Neuronal stem cell (in vitro differentiated cells): ENCODE measurements around the gene TRIM38.

ENCODE experiments used
- DNase-seq: peaks from one replicate; pipeline ENCODE4 v3.0.0-alpha.2; 2013; ENCODE audit warnings: low spot score
- H2AFZ ChIP-seq: one replicate; pipeline ENCODE4 v1.6.1; 2013; ENCODE audit warnings: mild to moderate bottlenecking, low read length, inconsistent platforms
- H2AK5ac ChIP-seq: 2 replicates; pipeline ENCODE4 v1.6.1; 2013; ENCODE audit warnings: low read depth, mild to moderate bottlenecking, inconsistent platforms, low read length, moderate library complexity, mixed read lengths
- H2BK120ac ChIP-seq: 2 replicates; pipeline ENCODE4 v1.6.1; 2013; ENCODE audit warnings: low read depth, mild to moderate bottlenecking, inconsistent platforms, low read length, moderate library complexity, mixed read lengths
- H2BK12ac ChIP-seq: one replicate; pipeline ENCODE4 v1.6.1; 2013; ENCODE audit warnings: low read length, inconsistent platforms
- H2BK15ac ChIP-seq: 2 replicates; pipeline ENCODE4 v1.6.1; 2013; ENCODE audit warnings: mild to moderate bottlenecking, low read length, inconsistent platforms, mixed read lengths
- H2BK5ac ChIP-seq: one replicate; pipeline ENCODE4 v1.6.1; 2013; ENCODE audit warnings: inconsistent platforms, mild to moderate bottlenecking, low read length, moderate library complexity
- H3K14ac ChIP-seq: one replicate; pipeline ENCODE4 v1.6.1; 2013; ENCODE audit warnings: low read length, inconsistent platforms
- H3K18ac ChIP-seq: 2 replicates; pipeline ENCODE4 v1.6.1; 2013; ENCODE audit warnings: low read length, inconsistent platforms
- H3K23ac ChIP-seq: 2 replicates; pipeline ENCODE4 v1.6.1; 2013; ENCODE audit warnings: low read depth, mild to moderate bottlenecking, mixed read lengths, low read length, inconsistent platforms; ENCODE audit not compliant: poor library complexity
- H3K27ac ChIP-seq: replicated peaks from 3 replicates; pipeline ENCODE4 v1.5.1; 2013; ENCODE audit warnings: low read length, inconsistent platforms
- H3K27me3 ChIP-seq, 3 experiments: 2 replicates each; pipeline ENCODE4 v1.6.1; 2013; ENCODE audit warnings: low read length in 3 of 3, mild to moderate bottlenecking in 2 of 3, inconsistent platforms in 1 of 3, low read depth in 1 of 3, mixed read lengths in 1 of 3, moderate library complexity in 1 of 3; ENCODE audit not compliant: control insufficient read depth in 3 of 3, insufficient read depth in 3 of 3
- H3K36me3 ChIP-seq, 2 donors: replicated peaks in 1 of 2; 2 replicates each; pipeline ENCODE4 v1.6.1; 2013; ENCODE audit warnings: low read length in 2 of 2; ENCODE audit not compliant: control insufficient read depth in 2 of 2, insufficient read depth in 2 of 2
- H3K4ac ChIP-seq: 2 replicates; pipeline ENCODE4 v1.6.1; 2013; ENCODE audit warnings: inconsistent platforms, mild to moderate bottlenecking, low read length, moderate library complexity
- H3K4me1 ChIP-seq, 2 donors: 1 replicate in 1 of 2; 2 replicates in 1 of 2; pipeline ENCODE4 v1.6.1; 2013; ENCODE audit warnings: low read length in 2 of 2, low read depth in 1 of 2; ENCODE audit not compliant: control insufficient read depth in 2 of 2, insufficient read depth in 1 of 2
- H3K4me2 ChIP-seq: one replicate; pipeline ENCODE4 v1.6.1; 2013; ENCODE audit warnings: mild to moderate bottlenecking, low read length, inconsistent platforms; ENCODE audit not compliant: insufficient read depth, poor library complexity, severe bottlenecking
- H3K4me3 ChIP-seq, 2 donors: 2 replicates each; pipeline ENCODE4 v1.5.1; 2013; ENCODE audit warnings: low read length in 2 of 2, mild to moderate bottlenecking in 2 of 2, inconsistent platforms in 1 of 2, moderate library complexity in 1 of 2
- H3K79me1 ChIP-seq: one replicate; pipeline ENCODE4 v1.6.1; 2013; ENCODE audit warnings: low read depth, mild to moderate bottlenecking, inconsistent platforms, low read length, moderate library complexity
- H3K9ac ChIP-seq: one replicate; pipeline ENCODE4 v1.6.1; 2013; ENCODE audit warnings: mild to moderate bottlenecking, low read depth, low read length, inconsistent platforms; ENCODE audit not compliant: poor library complexity
- H3K9me3 ChIP-seq, 2 donors: replicated peaks in 1 of 2; 2 replicates each; pipeline versions ENCODE3 to v1.6.1; 2013; ENCODE audit warnings: low read length in 2 of 2, mild to moderate bottlenecking in 2 of 2, inconsistent platforms in 1 of 2, low read depth in 1 of 2, mixed read lengths in 1 of 2, moderate library complexity in 1 of 2; ENCODE audit not compliant: control insufficient read depth in 2 of 2, insufficient read depth in 1 of 2
- H4K8ac ChIP-seq: one replicate; pipeline ENCODE4 v1.6.1; 2013; ENCODE audit warnings: low read depth, mild to moderate bottlenecking, inconsistent platforms, low read length, moderate library complexity
- H4K91ac ChIP-seq: one replicate; pipeline ENCODE4 v1.6.1; 2013; ENCODE audit warnings: low read length, low read depth, mild to moderate bottlenecking, inconsistent platforms; ENCODE audit not compliant: poor library complexity
- WGBS, 2 donors: extraction: QIAGEN DNeasy Blood & Tissue Kit; methylation state at CpG; one replicate each; pipeline ENCODE4 v1.1.7; 2013; ENCODE audit warnings: missing lambda C conversion rate in 2 of 2, mixed read lengths in 1 of 2; ENCODE audit not compliant: insufficient read length in 2 of 2, insufficient replicate concordance in 1 of 2; ENCODE audit errors: extremely low coverage in 2 of 2; 5-methylcytosine and 5-hydroxymethylcytosine counted together

TRIM38 gene

GRCh38 chr6:25973923-25974555, 11.4 kb downstream of the TRIM38 start:
- Histone ChIP-seq H3K27me3 (no peaks in the 10 kb centered on the region), H3K9ac (no peak overlapping the region), H2BK120ac (no peak overlapping the region), H3K4me3 (no peak overlapping the region), H3K36me3 (no peaks in the 10 kb centered on the region), H3K4me1 (peaks cover 0 to 3% of the 10 kb centered on the region in 2 donors), H3K18ac (no peak overlapping the region), H3K23ac (no peak overlapping the region), H3K4ac (no peak overlapping the region), H4K8ac (no peak overlapping the region), H2BK5ac (no peak overlapping the region), H2AFZ (no peak overlapping the region), H3K9me3 (no peaks in the 10 kb centered on the region), H3K27ac (no peak overlapping the region), H2BK15ac (no peak overlapping the region), H2BK12ac (no peak overlapping the region), H2AK5ac (no peak overlapping the region), H3K79me1 (no peaks in the 10 kb centered on the region), H4K91ac (no peak overlapping the region), H3K4me2 (no peak overlapping the region), H3K14ac (no peak overlapping the region)
- no peak for DNase-seq
- no CpG with 5 or more reads among the region's 2 CpGs for WGBS, 2 donors

DNA sequence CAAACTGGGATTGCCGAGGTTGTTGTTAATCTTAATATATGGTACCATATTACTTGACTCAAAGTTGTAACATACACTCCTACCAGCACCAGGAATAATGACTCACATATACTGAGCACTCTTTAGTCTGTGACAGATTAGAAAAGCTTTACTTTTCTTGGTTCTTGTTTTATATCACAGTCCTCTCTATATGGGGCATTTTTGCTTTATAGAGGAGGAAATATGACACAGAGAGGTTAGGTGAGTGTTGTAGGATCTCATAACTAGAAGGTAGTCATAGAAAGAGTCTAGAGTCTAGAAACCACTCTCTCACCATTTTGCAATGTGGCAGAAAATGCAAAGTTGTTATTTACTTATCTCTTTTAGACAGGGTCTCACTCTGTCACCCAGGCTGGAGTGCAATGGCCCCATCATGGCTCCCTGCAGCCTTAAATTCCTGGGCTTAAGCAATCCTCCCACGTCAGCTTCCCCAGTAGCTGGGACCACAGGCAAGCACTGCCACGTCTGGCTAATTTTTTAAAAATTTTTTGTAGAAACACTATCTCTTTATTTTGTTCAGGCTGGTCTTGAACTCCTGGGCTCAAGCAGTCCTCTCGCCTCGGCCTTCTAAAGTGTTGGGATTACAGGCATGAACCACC, 13.4 kb downstream of the TRIM38 start:
- H3K4me2 ChIP-seq, result no peak overlapping the region
- no peaks in the 10 kb centered on the region for H3K79me1 ChIP-seq
- H3K9ac ChIP-seq, result no peak overlapping the region
- H2AFZ ChIP-seq, result no peak overlapping the region
- H3K18ac ChIP-seq, result no peak overlapping the region
- H3K27me3 ChIP-seq, result no peaks in the 10 kb centered on the region
- no peak overlapping the region for H4K91ac ChIP-seq
- no peak overlapping the region for H3K14ac ChIP-seq
- DNase-seq, result no peak
- no peak overlapping the region for H2BK15ac ChIP-seq
- H3K9me3 ChIP-seq, result no peaks in the 10 kb centered on the region
- no peak overlapping the region for H2BK5ac ChIP-seq
- no peak overlapping the region for H3K4ac ChIP-seq
- H3K36me3 ChIP-seq, result no peaks in the 10 kb centered on the region
- no peak overlapping the region for H4K8ac ChIP-seq
- peaks cover under 1 to 2% of the 10 kb centered on the region in 2 donors for H3K4me1 ChIP-seq
- H3K4me3 ChIP-seq, result no peak overlapping the region
- H2AK5ac ChIP-seq, result no peak overlapping the region
- no peak overlapping the region for H2BK120ac ChIP-seq
- H2BK12ac ChIP-seq, result no peak overlapping the region
- H3K27ac ChIP-seq, result no peak overlapping the region
- H3K23ac ChIP-seq, result no peak overlapping the region
- WGBS, 2 donors, result no CpG with 5 or more reads among the region's 5 CpGs

DNA sequence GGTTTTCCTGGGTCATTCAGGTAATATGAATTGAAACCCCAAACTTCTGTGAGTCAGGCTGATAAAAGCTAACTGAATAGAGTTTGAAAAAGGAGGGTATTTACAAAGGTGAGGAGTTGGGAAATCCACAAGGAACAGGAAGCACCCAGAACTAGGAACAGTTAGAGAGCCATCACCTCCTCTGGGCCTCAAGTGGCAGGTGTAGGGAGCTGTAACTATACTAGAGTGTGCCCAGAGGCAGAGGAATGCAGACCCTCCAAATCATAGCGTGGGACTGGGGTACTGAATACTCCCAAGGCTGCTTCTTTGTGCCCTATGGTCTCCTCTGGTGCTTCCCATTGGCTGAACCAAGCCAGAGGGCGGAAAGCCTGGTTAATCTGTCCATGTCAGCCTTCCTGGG, 18.3 kb downstream of the TRIM38 start:
- H3K36me3 ChIP-seq, result no peaks in the 10 kb centered on the region
- no peak overlapping the region for H3K4me2 ChIP-seq
- no CpG with 5 or more reads among the region's 2 CpGs for WGBS, 2 donors

DNA sequence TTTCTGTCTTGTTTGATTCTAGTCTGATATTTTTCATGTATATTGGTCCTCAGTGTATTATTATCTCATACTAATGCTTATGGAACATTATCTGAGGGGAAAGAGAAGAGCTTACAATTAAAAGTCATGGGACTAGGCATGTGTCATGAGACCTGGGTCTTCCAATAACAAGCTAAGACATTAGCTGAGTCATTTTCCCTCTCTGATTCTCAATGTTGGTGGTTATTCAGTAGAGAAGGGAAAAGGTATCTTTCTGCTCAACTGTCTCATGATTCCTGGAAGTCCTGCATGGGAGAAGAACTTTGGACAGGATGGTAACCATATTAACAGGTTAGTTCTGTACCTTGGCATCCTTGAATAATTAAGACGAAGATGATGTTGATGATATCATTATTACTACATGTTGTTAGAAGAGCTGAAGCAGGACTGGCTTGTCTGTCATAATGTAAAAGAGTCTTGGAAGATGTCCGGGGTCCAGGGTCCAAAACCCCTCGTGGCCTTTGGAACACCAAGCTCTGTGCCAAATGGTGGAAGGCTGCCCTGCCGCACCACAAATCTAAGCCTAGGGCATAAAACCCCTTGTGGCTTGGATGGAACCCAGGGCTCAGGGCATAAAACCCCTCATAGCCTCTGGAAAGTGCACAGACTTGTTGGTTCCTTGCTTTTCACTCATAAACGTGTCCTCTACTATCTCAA, 19.1 kb downstream of the TRIM38 start:
- WGBS, 2 donors, result no CpG with 5 or more reads among the region's 5 CpGs
- Histone ChIP-seq H3K9ac (no peak overlapping the region), H2BK5ac (no peak overlapping the region), H2BK120ac (no peak overlapping the region), H2AK5ac (no peak overlapping the region), H2BK15ac (no peak overlapping the region), H4K8ac (no peak overlapping the region), H3K27ac (no peak overlapping the region), H4K91ac (no peak overlapping the region), H3K9me3 (no peaks in the 10 kb centered on the region), H3K79me1 (no peaks in the 10 kb centered on the region), H3K14ac (no peak overlapping the region), H3K18ac (no peak overlapping the region), H3K4me1 (peaks cover 0 to 6% of the 10 kb centered on the region in 2 donors), H3K4ac (no peak overlapping the region), H3K27me3 (no peaks in the 10 kb centered on the region), H3K36me3 (no peaks in the 10 kb centered on the region), H3K4me2 (no peak overlapping the region), H2BK12ac (no peak overlapping the region), H2AFZ (no peak overlapping the region), H3K4me3 (no peak overlapping the region), H3K23ac (no peak overlapping the region)
- no peak for DNase-seq

More for the DNA sequence above, 18.3 kb downstream of the TRIM38 start:
- no peak for DNase-seq
- Histone ChIP-seq H2BK12ac (no peak overlapping the region), H2BK15ac (no peak overlapping the region), H3K23ac (no peak overlapping the region), H3K4me3 (no peak overlapping the region), H3K79me1 (no peaks in the 10 kb centered on the region), H3K27ac (no peak overlapping the region), H4K8ac (no peak overlapping the region), H3K9me3 (no peaks in the 10 kb centered on the region), H2BK120ac (no peak overlapping the region), H2AK5ac (no peak overlapping the region), H3K4me1 (peaks cover 0 to 5% of the 10 kb centered on the region in 2 donors), H2BK5ac (no peak overlapping the region), H3K4ac (no peak overlapping the region), H2AFZ (peak overlapping the region; percentile 6), H3K14ac (no peak overlapping the region), H3K18ac (no peak overlapping the region), H3K9ac (no peak overlapping the region), H4K91ac (no peak overlapping the region), H3K27me3 (no peaks in the 10 kb centered on the region)
